ENCODE results near the gene UBE2O.

- no peak for TF ChIP-seq CTCF (IDR thresholded peaks at IDR 0.05; ENCODE audit: low read depth, low read length)
- TF ChIP-seq POLR2A (IDR thresholded peaks at IDR 0.05; ENCODE audit: extremely low read depth, insufficient read length) = no peak
Observed at GRCh38 chr17:76416457-76416856, 36.5 kb downstream of the UBE2O start.
